Activated T-helper 17 cell treated with anti-CD3 and anti-CD28 coated beads, Interleukin-2, amount 50 U/mL, for 72 hours (primary cell): ENCODE data around the gene ALG11. TPM values are rescaled to one million over a fixed set of nuclear protein-coding genes. Genes with fewer than 3 reads are reported as not detected.
"Not testable (repeated sequence)": the region's sequence is repeated elsewhere in the genome, so short reads cannot be mapped to it uniquely, and the experiment has no call there.

Experiments
- ATAC-seq: fragments of 150-1000 bp; cut with Tn5 transposase; replicated peaks from 2 replicates; pipeline ENCODE4 v1.10.0; 2021; ENCODE audit warnings: mild to moderate bottlenecking, moderate library complexity
- H3K27ac Mint-ChIP-seq: one replicate; pipeline ENCODE4 v1.8.0; 2022; ENCODE audit warnings: mixed read lengths
- H3K27me3 Mint-ChIP-seq: one replicate; pipeline ENCODE4 v1.8.0; 2022; ENCODE audit warnings: mixed read lengths
- H3K36me3 Mint-ChIP-seq: one replicate; pipeline ENCODE4 v1.8.0; 2022; ENCODE audit warnings: low read depth, mild to moderate bottlenecking, mixed read lengths
- H3K4me1 Mint-ChIP-seq: one replicate; pipeline ENCODE4 v1.8.0; 2022; ENCODE audit warnings: mixed read lengths
- H3K4me3 Mint-ChIP-seq: one replicate; pipeline ENCODE4 v1.8.0; 2022; ENCODE audit warnings: mild to moderate bottlenecking, mixed read lengths
- H3K9me3 Mint-ChIP-seq: one replicate; pipeline ENCODE4 v1.8.0; 2022; ENCODE audit warnings: mixed read lengths
- total RNA-seq, 2 donors: library from RNA; stranded (reverse); gene quantifications; one replicate each; pipeline ENCODE4 v1.2.3, GENCODE V29; 2022

ALG11 gene
- total RNA-seq, 2 donors from 2014 or later = 18.2 to 24.4 TPM

DNA sequence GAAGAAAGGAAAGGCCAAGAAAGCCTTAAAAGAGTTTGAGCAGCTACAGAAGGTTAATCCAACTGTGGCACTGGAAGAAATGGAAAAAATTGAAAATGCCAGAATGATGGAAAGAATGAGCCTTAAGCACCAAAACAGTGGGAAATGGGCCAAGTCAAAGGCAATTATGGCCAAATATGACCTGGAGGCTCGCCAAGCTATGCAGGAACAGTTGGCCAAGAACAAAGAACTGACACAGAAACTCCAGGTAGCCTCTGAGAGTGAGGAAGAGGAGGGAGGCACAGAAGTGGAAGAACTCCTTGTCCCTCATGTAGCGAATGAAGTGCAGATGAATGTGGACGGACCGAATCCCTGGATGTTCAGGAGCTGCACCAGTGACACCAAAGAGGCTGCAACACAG is 17.4 kb downstream of the ALG11 start:
- H3K27ac Mint-ChIP-seq = no peak overlapping the region
- peaks cover 54% of the 10 kb centered on the region for H3K36me3 Mint-ChIP-seq

DNA sequence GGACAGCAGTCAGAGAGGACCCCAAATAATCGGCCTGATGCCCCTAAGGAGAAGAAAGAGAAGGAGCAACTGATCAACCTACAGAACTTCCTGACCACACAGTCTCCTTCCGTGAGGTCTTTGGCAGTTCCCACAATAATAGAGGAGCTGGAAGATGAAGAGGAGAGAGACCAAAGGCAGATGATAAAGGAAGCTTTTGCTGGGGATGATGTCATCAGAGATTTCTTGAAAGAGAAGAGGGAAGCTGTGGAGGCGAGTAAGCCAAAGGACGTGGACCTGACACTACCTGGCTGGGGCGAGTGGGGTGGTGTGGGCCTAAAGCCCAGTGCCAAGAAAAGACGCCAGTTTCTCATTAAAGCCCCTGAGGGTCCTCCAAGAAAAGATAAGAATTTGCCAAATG is 18.2 kb downstream of the ALG11 start:
- ATAC-seq, H3K4me1 Mint-ChIP-seq, H3K9me3 Mint-ChIP-seq, H3K27ac Mint-ChIP-seq, H3K27me3 Mint-ChIP-seq, H3K4me3 Mint-ChIP-seq: not testable (repeated sequence)
- H3K36me3 Mint-ChIP-seq = peaks cover 46% of the 10 kb centered on the region

More for the DNA sequence above, 17.4 kb downstream of the ALG11 start:
- Mint-ChIP-seq H3K9me3 (peaks cover 5% of the 10 kb centered on the region), H3K4me3 (no peak overlapping the region), H3K4me1 (peaks cover 9% of the 10 kb centered on the region), H3K27me3 (no peaks in the 10 kb centered on the region)
- ATAC-seq = no peak

DNA sequence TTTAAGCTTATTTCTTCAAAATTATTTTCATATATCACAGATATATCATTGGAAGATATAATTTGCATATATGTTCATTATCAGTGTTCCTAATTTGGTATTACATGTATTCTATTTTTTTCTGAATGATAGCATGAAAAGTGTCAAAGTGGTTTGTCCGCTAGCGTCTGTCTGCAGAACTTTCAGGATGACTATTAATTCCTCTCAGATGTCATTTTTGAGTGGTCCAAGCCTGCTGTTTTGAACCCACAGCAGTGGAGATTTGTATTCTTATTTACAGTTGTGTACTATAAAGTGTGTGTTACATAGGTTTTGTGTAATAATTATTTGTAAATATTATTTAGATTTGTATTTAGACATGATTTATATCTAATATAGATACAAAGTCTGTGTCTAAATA is 20.8 kb downstream of the ALG11 start:
- Mint-ChIP-seq H3K9me3 (peaks cover 5% of the 10 kb centered on the region), H3K4me3 (no peak overlapping the region), H3K4me1 (peaks cover 4% of the 10 kb centered on the region), H3K36me3 (peaks cover 21% of the 10 kb centered on the region), H3K27me3 (no peaks in the 10 kb centered on the region), H3K27ac (no peak overlapping the region)
- no peak for ATAC-seq

DNA sequence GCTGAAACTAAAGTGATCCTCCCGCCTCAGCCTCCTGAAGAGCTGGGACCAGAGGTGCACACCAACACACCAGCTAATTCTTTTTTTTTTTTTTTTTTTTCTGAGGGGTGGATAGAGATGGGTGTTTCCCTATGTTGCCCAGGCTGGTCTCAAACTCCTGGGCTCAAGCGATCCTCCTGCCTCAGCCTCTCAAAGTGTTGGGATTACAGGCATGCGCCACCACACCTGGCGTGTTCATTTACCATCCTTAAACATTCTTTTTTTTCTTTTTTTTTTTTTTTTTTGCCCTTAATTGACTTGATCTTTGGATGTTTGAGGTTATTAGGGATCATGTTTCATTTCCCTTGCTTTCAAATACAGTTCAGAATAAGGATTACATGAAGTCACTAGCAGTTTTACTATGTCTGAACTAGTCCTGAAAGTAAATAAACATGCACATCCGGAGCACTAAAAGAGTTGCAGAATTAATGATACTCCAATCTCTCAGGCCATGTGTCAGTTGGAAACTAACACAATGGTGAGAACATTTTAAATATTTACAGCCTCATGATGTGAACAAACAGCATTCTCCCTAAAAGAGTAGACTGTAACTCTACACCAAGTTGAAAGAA is 22.5 kb downstream of the ALG11 start:
- Mint-ChIP-seq H3K27me3 (no peaks in the 10 kb centered on the region), H3K4me3 (no peak overlapping the region), H3K4me1 (no peaks in the 10 kb centered on the region), H3K27ac (no peak overlapping the region), H3K36me3 (peaks cover 4% of the 10 kb centered on the region), H3K9me3 (peaks cover 3% of the 10 kb centered on the region)
- no peak for ATAC-seq

DNA sequence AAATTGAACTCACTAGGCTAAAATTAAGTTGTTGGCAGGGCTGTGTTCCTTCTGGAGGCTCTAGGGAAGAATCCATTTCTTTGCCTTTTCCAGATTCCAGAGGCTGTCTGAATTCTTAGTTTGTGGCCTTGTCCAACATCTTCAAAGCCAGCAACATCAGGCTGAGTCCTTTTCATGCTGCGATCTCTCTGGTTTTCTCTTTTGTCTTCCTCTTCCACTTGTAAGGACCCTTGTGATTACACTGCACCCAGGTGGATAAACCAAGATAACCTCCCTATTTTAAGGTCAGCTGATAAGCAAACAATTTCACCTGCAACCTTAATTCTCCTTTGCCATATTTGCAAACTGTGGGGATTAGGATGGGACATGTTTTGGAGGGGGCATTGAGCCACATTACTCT is 23.8 kb downstream of the ALG11 start:
- peaks cover 3% of the 10 kb centered on the region for H3K9me3 Mint-ChIP-seq
- H3K36me3 Mint-ChIP-seq = no peaks in the 10 kb centered on the region
- H3K4me3 Mint-ChIP-seq = no peak overlapping the region
- no peak for ATAC-seq
- H3K27ac Mint-ChIP-seq = no peak overlapping the region
- no peaks in the 10 kb centered on the region for H3K27me3 Mint-ChIP-seq
- no peaks in the 10 kb centered on the region for H3K4me1 Mint-ChIP-seq

DNA sequence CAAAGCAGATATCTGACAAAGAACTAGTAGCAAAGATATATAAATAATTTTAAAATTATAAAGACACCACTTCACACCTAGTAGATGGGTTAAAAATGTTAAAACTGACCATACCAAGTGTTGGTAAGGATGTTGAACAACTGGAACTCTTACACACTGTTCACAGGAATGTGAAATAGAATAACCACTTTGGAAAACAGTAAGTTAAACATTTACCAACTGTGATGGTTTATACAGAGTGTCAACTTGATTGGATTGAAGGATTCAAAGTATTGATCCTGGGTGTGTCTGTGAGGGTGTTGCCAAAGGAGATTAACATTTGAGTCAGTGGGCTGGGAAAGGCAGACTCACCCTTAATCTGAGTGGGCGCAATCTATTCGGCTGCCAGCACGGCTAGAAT is 31.5 kb downstream of the ALG11 start:
- H3K4me3 Mint-ChIP-seq = no peak overlapping the region
- no peaks in the 10 kb centered on the region for H3K4me1 Mint-ChIP-seq
- H3K9me3 Mint-ChIP-seq = peaks cover 3% of the 10 kb centered on the region
- H3K36me3 Mint-ChIP-seq = peaks cover 6% of the 10 kb centered on the region
- no peak overlapping the region for H3K27ac Mint-ChIP-seq
- no peaks in the 10 kb centered on the region for H3K27me3 Mint-ChIP-seq
- no peak for ATAC-seq

DNA sequence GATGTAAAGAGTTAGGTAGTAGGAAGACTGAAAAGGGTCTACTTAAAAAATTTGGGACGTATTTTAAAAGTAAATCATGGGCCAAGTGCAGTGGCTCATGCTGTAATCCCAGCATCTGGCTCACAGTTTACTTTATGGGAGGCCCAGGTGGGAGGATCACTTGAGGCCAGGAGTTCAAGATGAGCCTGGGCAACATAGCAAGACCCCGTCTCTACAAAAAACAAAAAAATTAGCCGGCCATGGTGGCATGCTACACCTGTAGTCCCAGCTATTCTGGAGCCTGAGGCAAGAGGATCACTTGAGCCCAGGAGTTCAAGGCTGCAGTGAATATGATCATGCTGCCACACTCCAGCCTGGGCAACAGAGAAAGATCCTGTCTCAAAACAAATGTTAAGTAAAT is 35.3 kb downstream of the ALG11 start:
- no peak overlapping the region for H3K4me3 Mint-ChIP-seq
- H3K9me3 Mint-ChIP-seq = peaks cover 5% of the 10 kb centered on the region
- H3K27ac Mint-ChIP-seq = no peak overlapping the region
- no peak for ATAC-seq
- H3K4me1 Mint-ChIP-seq = no peaks in the 10 kb centered on the region
- peaks cover 6% of the 10 kb centered on the region for H3K36me3 Mint-ChIP-seq
- peaks cover 7% of the 10 kb centered on the region for H3K27me3 Mint-ChIP-seq

DNA sequence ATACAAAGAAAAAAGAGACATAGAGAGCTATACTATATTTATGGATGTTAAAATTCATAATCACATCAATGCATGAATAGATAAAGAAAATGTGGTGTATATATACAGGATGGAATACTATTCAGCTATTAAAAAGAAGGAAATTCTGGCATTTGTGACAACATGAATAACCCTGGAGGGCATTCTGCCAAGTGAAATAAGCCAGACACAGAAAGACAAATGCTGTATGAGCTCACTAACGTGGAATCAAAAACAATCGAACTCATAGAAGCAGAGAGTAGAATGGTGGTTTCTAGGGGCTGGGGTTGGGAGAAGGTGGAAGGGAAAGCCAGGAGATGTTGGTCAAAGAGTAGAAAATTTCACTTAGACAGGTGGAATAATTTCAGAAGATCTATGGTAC is 36.3 kb downstream of the ALG11 start:
- peaks cover 6% of the 10 kb centered on the region for H3K36me3 Mint-ChIP-seq
- H3K27me3 Mint-ChIP-seq = peaks cover 7% of the 10 kb centered on the region
- ATAC-seq = no peak
- H3K4me1 Mint-ChIP-seq = no peaks in the 10 kb centered on the region
- H3K27ac Mint-ChIP-seq = no peak overlapping the region
- no peak overlapping the region for H3K4me3 Mint-ChIP-seq
- peaks cover 5% of the 10 kb centered on the region for H3K9me3 Mint-ChIP-seq

DNA sequence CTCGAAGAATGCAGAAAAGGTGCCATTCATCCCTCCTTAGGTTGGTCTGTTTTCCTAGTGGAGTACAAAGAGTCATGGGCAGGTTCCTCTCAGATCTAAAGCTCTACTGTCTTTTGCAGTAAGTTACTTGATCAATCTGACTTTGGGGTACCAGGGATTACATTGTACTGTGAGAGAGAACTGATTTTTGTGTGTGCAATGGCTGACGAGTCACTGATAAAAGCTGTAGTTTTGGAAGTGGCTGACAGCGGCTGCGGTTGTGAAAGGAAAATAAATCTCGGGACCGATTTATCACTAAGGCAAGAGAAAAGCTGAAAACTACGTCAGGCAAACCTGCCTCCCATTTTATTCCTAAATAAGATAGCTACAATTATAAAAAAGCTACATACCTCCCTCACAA is 39.2 kb downstream of the ALG11 start:
- H3K36me3 Mint-ChIP-seq = no peaks in the 10 kb centered on the region
- H3K4me1 Mint-ChIP-seq = no peaks in the 10 kb centered on the region
- H3K4me3 Mint-ChIP-seq = no peak overlapping the region
- no peak for ATAC-seq
- H3K27ac Mint-ChIP-seq = no peak overlapping the region
- peaks cover 7% of the 10 kb centered on the region for H3K27me3 Mint-ChIP-seq
- H3K9me3 Mint-ChIP-seq = peaks cover 5% of the 10 kb centered on the region

DNA sequence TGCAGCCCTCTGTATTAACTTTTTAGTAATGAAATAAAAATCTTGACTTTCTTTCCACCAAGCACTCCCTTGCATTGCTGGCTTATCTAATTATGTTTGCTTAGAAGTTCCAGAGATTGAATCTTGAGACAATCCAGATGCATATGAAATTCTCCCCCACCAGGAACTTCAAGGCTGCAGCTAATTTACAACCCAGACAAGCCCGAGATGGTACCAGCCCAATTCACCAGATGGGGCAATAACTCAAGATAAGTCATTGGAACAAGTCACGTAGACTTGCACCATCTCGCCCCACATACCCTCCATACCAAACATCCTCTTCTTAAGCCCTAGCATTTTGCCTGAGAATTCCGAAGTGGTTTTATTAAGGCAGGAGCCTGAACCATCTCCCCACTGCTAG is 41.3 kb downstream of the ALG11 start:
- Mint-ChIP-seq H3K4me1 (no peaks in the 10 kb centered on the region), H3K27me3 (peaks cover 7% of the 10 kb centered on the region), H3K36me3 (no peaks in the 10 kb centered on the region), H3K27ac (no peak overlapping the region), H3K4me3 (no peak overlapping the region), H3K9me3 (peaks cover 5% of the 10 kb centered on the region)
- no peak for ATAC-seq

DNA sequence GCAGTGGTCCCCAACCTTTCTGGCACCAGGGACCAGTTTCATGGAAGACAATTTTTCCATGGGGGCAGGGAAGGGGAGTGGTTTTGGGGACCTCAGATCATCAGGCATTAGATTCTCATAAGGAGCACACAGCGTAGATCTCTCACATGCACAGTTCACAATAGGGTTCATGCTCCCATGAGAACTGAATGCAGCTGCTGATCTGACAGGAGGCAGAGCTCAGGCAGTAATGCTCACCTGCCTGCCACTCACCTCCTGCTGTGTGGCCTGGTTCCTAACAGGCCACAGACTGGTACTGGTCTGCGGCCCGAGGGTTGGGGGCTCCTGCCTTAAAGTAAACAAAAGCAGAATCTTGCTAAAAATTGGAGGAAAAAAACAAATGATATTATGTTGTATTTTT is 48.9 kb downstream of the ALG11 start:
- H3K27me3 Mint-ChIP-seq, H3K36me3 Mint-ChIP-seq, H3K27ac Mint-ChIP-seq, ATAC-seq, H3K4me1 Mint-ChIP-seq, H3K9me3 Mint-ChIP-seq, H3K4me3 Mint-ChIP-seq: not testable (repeated sequence)

DNA sequence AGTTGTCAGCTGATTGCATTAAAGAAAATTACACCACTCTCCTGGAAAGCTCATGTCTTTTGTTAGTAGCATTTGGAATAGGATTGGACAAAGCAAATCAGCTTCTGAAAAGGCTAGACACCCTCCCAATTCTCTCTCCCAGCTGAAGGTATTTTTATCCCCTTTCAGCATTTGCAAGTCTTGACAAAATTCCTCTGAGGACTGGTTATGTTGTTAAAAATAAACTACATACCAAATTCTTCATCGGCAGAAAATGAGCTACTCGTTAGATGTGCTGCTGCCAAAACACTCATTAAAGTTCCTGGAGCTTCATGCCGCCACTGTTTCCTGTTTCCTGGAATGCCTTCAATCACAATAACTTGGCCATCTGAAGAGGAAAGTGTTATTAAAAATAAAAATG is 49.4 kb downstream of the ALG11 start:
- no peaks in the 10 kb centered on the region for H3K36me3 Mint-ChIP-seq
- no peaks in the 10 kb centered on the region for H3K27me3 Mint-ChIP-seq
- H3K4me3 Mint-ChIP-seq = no peak overlapping the region
- H3K4me1 Mint-ChIP-seq = no peaks in the 10 kb centered on the region
- H3K9me3 Mint-ChIP-seq = no peaks in the 10 kb centered on the region
- ATAC-seq = no peak
- H3K27ac Mint-ChIP-seq = no peak overlapping the region

DNA sequence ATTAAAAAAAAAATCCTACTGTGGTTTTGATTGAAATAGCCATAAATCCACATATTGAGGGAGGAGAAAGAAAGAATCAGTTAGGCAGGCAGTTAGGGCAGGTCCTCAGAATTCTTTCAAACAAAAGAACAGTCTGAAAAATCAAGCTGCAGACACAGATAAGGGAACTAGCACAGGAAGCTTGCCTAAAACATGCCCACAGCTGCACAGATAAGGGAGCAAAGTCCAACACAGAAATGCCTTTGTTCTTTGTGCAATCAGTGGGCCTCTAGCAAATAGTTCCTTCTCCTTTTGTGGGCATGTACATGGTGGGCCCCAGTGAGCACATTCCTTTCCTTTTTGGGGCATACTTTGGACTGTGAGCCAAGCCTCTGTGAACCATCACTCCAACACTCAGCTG is 55.0 kb downstream of the ALG11 start:
- Mint-ChIP-seq H3K4me3 (no peak overlapping the region), H3K27me3 (peaks cover 23% of the 10 kb centered on the region)

DNA sequence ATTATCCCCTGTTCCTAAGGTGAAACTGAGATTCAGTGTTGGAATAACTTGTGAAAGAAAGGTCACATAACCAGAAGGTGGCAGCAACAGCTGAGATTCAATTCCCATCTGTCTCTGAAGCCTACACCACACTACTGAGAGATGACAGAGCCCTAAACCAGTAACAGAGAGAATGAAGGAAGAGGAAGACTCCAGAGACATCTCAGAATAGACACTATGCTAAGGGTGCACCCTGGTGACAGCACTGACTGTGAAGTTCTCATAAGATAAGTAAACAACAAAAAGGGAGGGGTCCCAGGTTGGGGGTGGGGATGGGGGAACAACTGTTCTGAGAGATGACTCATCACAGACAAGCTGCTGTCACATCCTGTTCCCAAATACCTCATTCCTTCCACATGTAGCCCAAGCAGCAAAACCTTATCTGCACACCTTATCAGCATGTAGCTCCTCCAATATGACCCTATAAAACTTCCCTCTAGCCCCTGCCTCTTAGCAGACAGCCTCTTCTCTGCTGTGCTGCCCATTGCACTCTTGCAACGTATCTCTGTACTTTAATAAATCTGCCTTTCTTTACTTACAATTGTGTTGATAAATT is 58.8 kb downstream of the ALG11 start:
- peaks cover 29% of the 10 kb centered on the region for H3K27me3 Mint-ChIP-seq
- H3K27ac Mint-ChIP-seq = no peak overlapping the region
- no peaks in the 10 kb centered on the region for H3K36me3 Mint-ChIP-seq
- peak; percentile 68 for ATAC-seq
- no peak overlapping the region for H3K4me3 Mint-ChIP-seq
- H3K9me3 Mint-ChIP-seq = peaks cover 12% of the 10 kb centered on the region
- H3K4me1 Mint-ChIP-seq = peaks cover 4% of the 10 kb centered on the region

More for the DNA sequence above, 55.0 kb downstream of the ALG11 start:
- H3K36me3 Mint-ChIP-seq = no peaks in the 10 kb centered on the region
- no peak overlapping the region for H3K27ac Mint-ChIP-seq
- peaks cover 12% of the 10 kb centered on the region for H3K9me3 Mint-ChIP-seq
- peaks cover 4% of the 10 kb centered on the region for H3K4me1 Mint-ChIP-seq
- ATAC-seq = no peak
